Liver (tissue), 3 donors: ENCODE measurements around the gene CPA1.

Source experiments
- GABPA ChIP-seq, 2 donors: IDR thresholded peaks in 1 of 2; conservative IDR thresholded peaks in 1 of 2; 2 replicates each; pipeline ENCODE4 v1.6.1; 2016; ENCODE audit warnings: antibody characterized with exemption in 2 of 2, mild to moderate bottlenecking in 1 of 2, moderate library complexity in 1 of 2
- JUND ChIP-seq, 2 donors: IDR thresholded peaks; 2 replicates each; pipeline ENCODE4 v1.6.1; 2016; ENCODE audit warnings: antibody characterized with exemption in 2 of 2
- RAD21 ChIP-seq, 2 donors: IDR thresholded peaks; 2 replicates each; pipeline ENCODE4 v1.6.1; 2016; ENCODE audit warnings: antibody characterized with exemption in 2 of 2, mild to moderate bottlenecking in 2 of 2
- SP1 ChIP-seq: IDR thresholded peaks from 2 replicates; pipeline ENCODE4 v1.6.1; 2018; ENCODE audit warnings: antibody characterized with exemption, mild to moderate bottlenecking
- TAF1 ChIP-seq: conservative IDR thresholded peaks from 2 replicates; pipeline ENCODE4 v1.6.1; 2016; ENCODE audit warnings: antibody characterized with exemption, mild to moderate bottlenecking
- TF ChIP-seq, protein P1 (sequence below): fragments of 150-350 bp; IDR thresholded peaks from 2 replicates; pipeline ENCODE4 v1.5.1; 2017; ENCODE audit warnings: improper control_type of control experiment, low read depth, low read length; ENCODE audit not compliant: missing input control
- donor health status: healthy.
- donor health status: healthy.

GRCh38 chr7:130410868-130411541 is 30.7 kb downstream of the CPA1 start:
- TF ChIP-seq SP1, result no peak
- TF ChIP-seq, protein P1, sequence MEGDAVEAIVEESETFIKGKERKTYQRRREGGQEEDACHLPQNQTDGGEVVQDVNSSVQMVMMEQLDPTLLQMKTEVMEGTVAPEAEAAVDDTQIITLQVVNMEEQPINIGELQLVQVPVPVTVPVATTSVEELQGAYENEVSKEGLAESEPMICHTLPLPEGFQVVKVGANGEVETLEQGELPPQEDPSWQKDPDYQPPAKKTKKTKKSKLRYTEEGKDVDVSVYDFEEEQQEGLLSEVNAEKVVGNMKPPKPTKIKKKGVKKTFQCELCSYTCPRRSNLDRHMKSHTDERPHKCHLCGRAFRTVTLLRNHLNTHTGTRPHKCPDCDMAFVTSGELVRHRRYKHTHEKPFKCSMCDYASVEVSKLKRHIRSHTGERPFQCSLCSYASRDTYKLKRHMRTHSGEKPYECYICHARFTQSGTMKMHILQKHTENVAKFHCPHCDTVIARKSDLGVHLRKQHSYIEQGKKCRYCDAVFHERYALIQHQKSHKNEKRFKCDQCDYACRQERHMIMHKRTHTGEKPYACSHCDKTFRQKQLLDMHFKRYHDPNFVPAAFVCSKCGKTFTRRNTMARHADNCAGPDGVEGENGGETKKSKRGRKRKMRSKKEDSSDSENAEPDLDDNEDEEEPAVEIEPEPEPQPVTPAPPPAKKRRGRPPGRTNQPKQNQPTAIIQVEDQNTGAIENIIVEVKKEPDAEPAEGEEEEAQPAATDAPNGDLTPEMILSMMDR, result no peak
- no peak for TF ChIP-seq RAD21 (IDR thresholded peaks at IDR 0.05)
- TF ChIP-seq JUND (IDR thresholded peaks at IDR 0.05), result no peak
- TF ChIP-seq GABPA (IDR thresholded peaks at IDR 0.05 in 1 of 2, conservative IDR thresholded peaks at IDR 0.05 in 1 of 2), result no peak
- no peak for TF ChIP-seq TAF1
